ENCODE measurements around the gene MYL7. TPM values are rescaled to one million over a fixed set of nuclear protein-coding genes. Genes with fewer than 3 reads are reported as not detected.

MYL7 gene
- total RNA-seq, 1 experiment from 2014 or later, result 5.7 TPM

DNA sequence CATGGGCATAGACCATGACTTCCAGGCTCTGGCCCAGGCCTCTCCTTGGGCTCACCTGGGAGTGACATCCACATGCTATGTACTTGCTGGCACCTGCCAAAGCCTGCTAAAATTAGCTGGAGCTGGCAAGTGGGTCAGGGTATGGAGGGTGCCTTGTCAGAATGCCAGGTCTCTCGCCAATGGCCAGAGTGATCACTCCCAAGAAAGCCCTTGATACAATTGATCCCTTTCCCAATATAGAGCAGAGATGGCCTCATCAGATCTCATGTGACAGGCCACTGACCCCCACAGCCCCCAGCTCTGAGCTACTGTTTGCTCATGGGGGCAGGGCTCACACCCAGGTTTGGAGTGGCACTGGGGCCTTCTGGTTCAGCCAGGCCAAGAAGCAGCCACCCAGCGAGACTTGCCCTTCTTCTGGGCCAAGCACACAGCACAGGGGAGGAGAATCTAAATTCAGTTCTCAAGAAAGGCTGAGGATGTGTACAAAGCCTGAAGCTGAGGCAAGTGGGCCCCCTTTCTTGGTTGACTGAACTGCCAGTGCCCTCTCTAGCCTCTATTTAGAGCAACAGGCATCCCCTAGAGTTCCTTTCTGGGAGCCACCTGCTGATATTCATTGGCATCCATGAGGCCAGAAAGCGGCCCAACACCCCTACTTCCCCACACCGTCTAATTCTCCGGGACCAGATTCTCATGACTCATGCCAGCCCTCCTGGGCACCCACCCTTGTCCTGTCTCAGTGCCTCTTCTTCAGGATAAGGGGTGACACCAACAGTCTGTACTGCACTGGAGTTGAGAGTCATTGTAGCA lies 18.9 kb upstream of the MYL7 start:
- Histone ChIP-seq H2AK5ac (ENCODE audit: insufficient read length, low read length) (no peak overlapping the region), H2BK20ac (ENCODE audit: low read depth, low read length, poor library complexity, severe bottlenecking) (no peak overlapping the region), H3K79me2 (ENCODE audit: insufficient read depth, low read length) (no peaks in the 10 kb centered on the region), H3K27ac (ENCODE audit: insufficient read length, low read depth, low read length) (no peak overlapping the region), H3K4ac (ENCODE audit: low read depth, low read length) (no peak overlapping the region), H3K4me1 (ENCODE audit: insufficient read depth, low read length) (no peaks in the 10 kb centered on the region; the same call in 1 of the 2 replicates), H3K23me2 (ENCODE audit: insufficient read length, low read depth, low read length, poor library complexity, severe bottlenecking) (no peaks in the 10 kb centered on the region), H2BK120ac (ENCODE audit: low read depth, low read length, poor library complexity, severe bottlenecking) (no peak overlapping the region), H3K18ac (ENCODE audit: insufficient read length, low read depth, low read length) (no peak overlapping the region), H4K91ac (ENCODE audit: insufficient read length, low read depth, low read length) (no peak overlapping the region), H2BK12ac (ENCODE audit: insufficient read length, low read depth, low read length) (no peak overlapping the region), H4K5ac (ENCODE audit: insufficient read length, low read depth, low read length) (no peak overlapping the region), H3T11ph (ENCODE audit: low read length) (no peak overlapping the region), H2BK15ac (ENCODE audit: low read depth, low read length) (no peak overlapping the region), H3K9ac (ENCODE audit: extremely low read depth, insufficient read length, low read length) (no peak overlapping the region), H3K4me2 (ENCODE audit: insufficient read depth, insufficient read length, low read length) (no peak overlapping the region), H3K23ac (ENCODE audit: insufficient read length, low read depth, low read length) (no peak overlapping the region), H2AFZ (ENCODE audit: low read length) (no peak overlapping the region), H2BK5ac (ENCODE audit: insufficient read length, low read length) (no peak overlapping the region), H4K20me1 (ENCODE audit: control insufficient read depth, insufficient read depth, insufficient read length) (no peaks in the 10 kb centered on the region), H3K56ac (ENCODE audit: insufficient read length, low read depth, low read length) (no peak overlapping the region), H3K14ac (ENCODE audit: insufficient read depth, low read length) (no peak overlapping the region), H3K27me3 (ENCODE audit: insufficient read depth, low read length) (no peaks in the 10 kb centered on the region; the same call in 1 of the 2 replicates), H4K8ac (replicated peaks; ENCODE audit: insufficient read length, low read depth, low read length) (no peak overlapping the region), H3K79me1 (ENCODE audit: insufficient read depth, low read depth, low read length, poor library complexity, severe bottlenecking) (no peaks in the 10 kb centered on the region), H3K9me3 (ENCODE audit: control insufficient read depth, low read depth, low read length) (no peaks in the 10 kb centered on the region)
- H3K4me1 Mint-ChIP-seq, result peaks cover 15 to 18% of the 10 kb centered on the region in 2 experiments
- H3K36me3 Mint-ChIP-seq (ENCODE audit: insufficient read depth in 1 of 3, low read depth in 3 of 3), result no peaks in the 10 kb centered on the region
- TF ChIP-seq, protein P1, sequence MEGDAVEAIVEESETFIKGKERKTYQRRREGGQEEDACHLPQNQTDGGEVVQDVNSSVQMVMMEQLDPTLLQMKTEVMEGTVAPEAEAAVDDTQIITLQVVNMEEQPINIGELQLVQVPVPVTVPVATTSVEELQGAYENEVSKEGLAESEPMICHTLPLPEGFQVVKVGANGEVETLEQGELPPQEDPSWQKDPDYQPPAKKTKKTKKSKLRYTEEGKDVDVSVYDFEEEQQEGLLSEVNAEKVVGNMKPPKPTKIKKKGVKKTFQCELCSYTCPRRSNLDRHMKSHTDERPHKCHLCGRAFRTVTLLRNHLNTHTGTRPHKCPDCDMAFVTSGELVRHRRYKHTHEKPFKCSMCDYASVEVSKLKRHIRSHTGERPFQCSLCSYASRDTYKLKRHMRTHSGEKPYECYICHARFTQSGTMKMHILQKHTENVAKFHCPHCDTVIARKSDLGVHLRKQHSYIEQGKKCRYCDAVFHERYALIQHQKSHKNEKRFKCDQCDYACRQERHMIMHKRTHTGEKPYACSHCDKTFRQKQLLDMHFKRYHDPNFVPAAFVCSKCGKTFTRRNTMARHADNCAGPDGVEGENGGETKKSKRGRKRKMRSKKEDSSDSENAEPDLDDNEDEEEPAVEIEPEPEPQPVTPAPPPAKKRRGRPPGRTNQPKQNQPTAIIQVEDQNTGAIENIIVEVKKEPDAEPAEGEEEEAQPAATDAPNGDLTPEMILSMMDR (conservative IDR thresholded peaks at IDR 0.05), result no peak
- no peak overlapping the region for H3K27ac Mint-ChIP-seq
- no CpG with 5 or more reads among the region's 5 CpGs for WGBS (ENCODE audit: extremely low coverage, insufficient read length, low lambda C conversion rate)
- no peaks in the 10 kb centered on the region for H3K9me3 Mint-ChIP-seq
- H3K4me3 Mint-ChIP-seq, result no peak overlapping the region
- no peak for DNase-seq
- H3K27me3 Mint-ChIP-seq (ENCODE audit: low read depth), result peaks cover 2% of the 10 kb centered on the region

All from H9 (cell line).